Stimulated activated naive CD4-positive, alpha-beta T cell (primary cell): ENCODE data around the gene IQCE.

ENCODE experiments used
- DNase-seq, 6 experiments: peaks; one replicate each; lab custom pipeline; 2025; lab: John Stamatoyannopoulos, UW

The IQCE gene

GRCh38 chr7:2646680-2647571 lies 88.1 kb downstream of the IQCE start:
- DNase-seq = no peak

GRCh38 chr7:2647594-2648172 lies 88.9 kb downstream of the IQCE start:
- no peak for DNase-seq

DNA sequence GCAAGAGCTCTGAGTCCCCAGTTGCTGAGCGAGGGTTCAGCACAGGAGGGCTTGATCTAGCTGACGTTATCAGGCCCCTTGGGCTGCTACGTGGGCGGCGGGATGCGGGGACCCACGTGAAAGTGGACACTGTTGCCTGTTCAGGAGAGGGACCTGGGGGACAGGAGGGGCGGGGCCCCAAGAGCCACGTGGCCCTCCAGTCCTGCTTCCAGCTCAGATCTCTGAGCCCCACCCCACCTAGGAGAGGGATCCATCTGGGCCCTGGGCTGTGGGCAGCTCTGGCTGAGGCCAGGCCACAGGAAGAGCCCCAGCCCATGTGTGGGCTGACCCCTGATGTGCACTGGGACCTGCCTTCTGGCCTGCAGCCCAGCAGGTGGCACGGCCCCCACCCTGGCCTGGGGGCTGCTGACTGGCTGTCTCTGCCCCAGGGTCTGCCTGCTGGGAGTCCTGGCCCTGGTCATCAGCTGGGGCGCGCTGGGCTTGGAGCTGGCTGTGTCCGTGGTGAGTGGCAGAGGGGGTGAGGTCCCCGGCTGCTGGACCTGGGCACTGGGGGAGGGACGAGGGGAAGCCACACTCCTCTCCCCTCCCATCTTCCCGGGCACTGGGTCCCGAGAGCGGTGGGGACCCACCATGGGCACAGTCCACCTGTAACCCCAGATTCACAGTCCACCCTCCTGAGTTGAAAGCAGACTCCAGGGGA lies 90.5 kb downstream of the IQCE start:
- no peak for DNase-seq

- DNase-seq = no peak
Measured at GRCh38 chr7:2649991-2650390, 91.2 kb downstream of the IQCE start.

DNA sequence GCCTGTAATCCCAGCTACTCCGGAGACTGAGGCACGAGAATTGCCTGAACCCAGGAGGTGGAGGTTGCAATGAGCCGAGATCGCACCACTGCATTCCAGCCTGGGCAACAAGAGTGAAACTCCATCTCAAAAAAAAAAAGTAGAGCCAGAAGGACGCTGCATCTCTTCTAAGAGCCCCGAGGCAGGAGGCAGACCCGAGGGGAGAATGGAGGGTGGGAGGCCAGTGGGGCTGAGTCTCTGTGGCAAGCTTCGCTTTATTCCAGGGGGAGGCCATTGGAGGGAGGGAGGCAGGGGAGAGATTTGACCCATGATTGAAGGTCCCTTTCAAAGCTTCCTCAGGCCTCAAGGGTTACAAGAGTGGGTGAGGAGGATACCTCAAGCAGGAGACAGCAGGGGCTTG lies 91.7 kb downstream of the IQCE start:
- no peak for DNase-seq

GRCh38 chr7:2651336-2651735 lies 92.6 kb downstream of the IQCE start:
- no peak for DNase-seq

- DNase-seq = no peak
Measured at GRCh38 chr7:2651847-2652735, 93.3 kb downstream of the IQCE start.

DNA sequence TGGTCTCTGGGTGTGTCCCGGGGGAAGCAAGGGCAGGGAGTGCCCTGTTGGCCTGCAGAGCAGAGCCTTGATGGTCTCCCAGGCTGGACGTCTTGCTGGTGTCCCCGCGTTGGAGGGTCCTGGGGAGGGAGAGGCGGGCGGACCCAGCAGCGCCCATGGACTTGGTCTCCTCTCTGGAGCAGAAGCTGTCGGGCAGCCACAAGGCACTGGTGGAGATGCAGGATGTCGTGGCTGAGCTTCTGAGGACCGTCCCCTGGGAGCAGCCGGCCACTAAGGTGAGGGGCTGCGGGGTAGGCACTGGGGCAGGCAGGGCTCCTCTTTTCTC lies 93.9 kb downstream of the IQCE start:
- DNase-seq = no peak

- no peak for DNase-seq
Measured at GRCh38 chr7:2654059-2654458, 95.3 kb downstream of the IQCE start.

- no peak for DNase-seq
Measured at GRCh38 chr7:2655870-2656614, 97.3 kb downstream of the IQCE start.

- DNase-seq = no peak
Measured at GRCh38 chr7:2657208-2657607, 98.4 kb downstream of the IQCE start.

DNA sequence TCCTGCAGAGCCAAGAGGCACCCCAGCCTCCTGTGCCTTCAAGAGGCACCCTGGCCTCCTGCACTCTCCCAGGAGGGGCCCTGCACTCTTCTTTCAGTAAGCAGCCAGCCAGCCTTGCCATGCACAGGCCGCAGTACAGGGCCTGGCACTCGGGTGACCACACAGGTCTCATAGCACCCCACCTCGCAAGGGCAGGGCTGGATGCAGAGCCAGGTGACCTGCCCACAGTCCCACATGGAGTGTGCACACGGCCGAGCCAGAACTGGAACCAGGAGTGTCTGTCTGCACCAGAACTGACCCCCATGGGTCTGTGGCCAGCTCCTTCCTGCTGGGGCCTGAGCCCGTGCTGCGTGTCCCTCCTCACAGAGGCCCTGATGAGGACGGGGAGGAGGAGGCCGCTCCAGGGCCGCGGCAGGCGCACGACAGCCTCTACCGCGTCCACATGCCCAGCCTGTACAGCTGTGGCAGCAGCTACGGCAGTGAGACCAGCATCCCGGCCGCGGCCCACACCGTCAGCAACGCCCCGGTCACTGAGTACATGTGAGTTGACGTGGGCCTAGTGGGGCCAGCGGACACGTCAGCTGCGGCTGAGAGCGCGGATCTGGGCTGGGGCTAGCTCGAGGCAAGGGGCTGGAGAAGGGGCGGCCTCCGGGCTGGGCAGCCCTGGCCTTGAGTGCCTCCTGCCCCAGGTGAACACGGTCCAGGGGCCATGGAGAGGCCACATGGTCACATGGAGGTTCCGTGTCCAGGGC lies 99.3 kb downstream of the IQCE start:
- DNase-seq = no peak

DNA sequence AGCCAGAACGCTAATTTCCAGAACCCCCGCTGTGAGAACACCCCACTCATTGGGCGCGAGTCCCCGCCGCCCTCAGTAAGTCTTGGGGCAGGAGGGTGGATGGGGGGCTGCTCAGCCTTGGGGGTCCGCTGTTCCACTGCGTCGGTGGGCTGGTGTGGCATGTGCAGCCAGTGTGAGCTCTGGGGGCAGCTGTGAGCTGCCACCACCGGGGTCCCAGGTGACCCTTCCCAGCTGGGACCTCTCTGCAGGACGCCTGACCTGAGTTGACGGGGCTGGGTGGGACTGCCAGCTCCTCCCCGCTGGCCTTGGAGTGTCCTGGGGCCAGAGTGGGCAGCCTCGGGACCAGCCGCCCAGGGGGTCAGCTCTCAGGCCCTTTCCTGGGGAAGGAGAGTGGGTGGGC lies 100.2 kb downstream of the IQCE start:
- no peak for DNase-seq

DNA sequence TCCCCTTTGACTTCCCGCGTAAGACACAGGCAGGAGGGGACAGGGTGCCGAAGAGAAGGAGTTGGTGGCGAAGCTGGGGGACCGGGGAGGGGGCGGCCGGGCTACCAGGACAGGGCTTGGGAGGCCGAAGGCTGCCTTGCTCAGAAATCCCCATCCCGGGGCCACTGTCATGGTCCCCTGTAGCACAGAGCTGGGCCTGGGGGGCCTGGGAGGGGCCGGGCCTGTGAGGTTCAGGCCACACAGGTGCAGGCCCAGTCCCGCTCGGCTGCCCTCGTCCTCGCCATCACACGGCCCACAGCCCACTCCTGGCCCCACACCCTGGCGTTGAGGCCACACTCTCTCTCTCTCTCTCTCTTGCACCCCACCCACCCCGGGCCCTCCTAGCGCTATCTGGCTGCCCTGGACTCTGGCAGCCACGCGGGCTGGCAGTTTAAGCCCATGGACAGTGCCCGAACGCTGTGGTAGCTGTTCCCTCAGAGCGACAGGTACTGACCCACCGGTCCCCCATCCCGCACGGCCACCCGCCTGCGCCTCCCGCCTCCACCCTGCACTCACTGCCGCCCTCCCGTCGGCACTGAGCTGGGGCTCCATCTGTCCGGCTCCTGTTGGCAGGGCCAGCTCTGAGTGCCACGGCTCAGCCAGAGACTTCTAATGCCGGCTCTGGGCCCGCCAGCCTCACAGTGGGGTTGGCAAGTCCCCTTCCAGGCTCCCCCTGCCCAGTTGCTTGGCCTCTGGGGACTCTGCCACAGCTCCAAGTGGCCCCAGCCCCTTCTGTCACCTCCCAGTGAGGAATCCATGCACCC lies 101.0 kb downstream of the IQCE start:
- DNase-seq = no peak

DNA sequence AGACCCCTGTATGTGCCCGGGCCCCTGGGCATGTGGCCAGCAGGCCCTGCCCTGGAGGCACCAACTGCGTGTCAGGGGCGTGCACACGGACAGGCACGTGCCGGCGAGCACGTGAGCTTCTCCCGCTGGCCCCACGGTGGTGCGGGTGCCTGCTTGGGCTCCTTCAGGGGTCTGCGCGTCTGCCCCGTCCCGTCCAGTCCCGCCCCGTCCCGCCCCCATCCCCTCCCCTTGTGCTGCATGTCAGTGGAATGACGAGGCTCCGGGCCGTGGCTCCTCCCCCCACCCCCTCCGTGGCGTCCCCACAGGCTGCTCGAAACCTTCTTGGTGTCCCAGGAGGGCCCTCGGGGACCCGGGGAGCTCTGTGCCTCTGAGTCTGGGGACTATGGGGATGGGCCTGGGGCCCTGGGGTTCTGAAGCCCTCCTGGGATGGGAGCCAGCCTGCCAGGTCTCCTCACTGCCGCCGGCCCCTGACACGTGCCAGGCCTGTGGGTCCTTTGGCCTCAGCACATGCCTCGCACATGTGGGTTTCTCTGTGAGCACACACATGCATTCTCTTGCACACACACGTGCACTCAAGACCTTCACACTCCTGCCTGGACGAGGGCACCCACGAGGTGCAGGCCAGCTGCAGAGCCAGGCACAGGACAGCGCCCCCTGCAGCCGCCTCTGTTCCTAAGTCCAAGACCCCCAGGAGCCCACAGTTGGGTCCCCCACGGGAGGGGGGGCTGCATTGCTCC lies 101.7 kb downstream of the IQCE start:
- no peak for DNase-seq

GRCh38 chr7:2661096-2661449 lies 102.3 kb downstream of the IQCE start:
- DNase-seq = no peak

GRCh38 chr7:2661602-2662272 lies 103.0 kb downstream of the IQCE start:
- DNase-seq = no peak

- no peak for DNase-seq
Measured at GRCh38 chr7:2662273-2663120, 103.7 kb downstream of the IQCE start.
